Spinal cord (tissue), 10 donors: ENCODE data around the gene NUDT14. TPM values are rescaled to one million over a fixed set of nuclear protein-coding genes. Genes with fewer than 3 reads are reported as not detected.

Experiments used
- DNase-seq, 6 donors: peaks; one replicate each; pipeline versions ENCODE4 v3.0.0 to v3.0.0-alpha.2; 2013 to 2015; ENCODE audit warnings: low spot score in 6 of 6, low read depth in 4 of 6
- H3K27ac ChIP-seq: one replicate; pipeline ENCODE4 v1.5.1; 2013; ENCODE audit warnings: low read depth, low read length, control low read depth
- H3K27me3 ChIP-seq: one replicate; pipeline ENCODE4 v1.6.1; 2013; ENCODE audit warnings: low read length; ENCODE audit not compliant: control insufficient read depth, insufficient read depth
- H3K36me3 ChIP-seq: one replicate; pipeline ENCODE4 v1.6.1; 2013; ENCODE audit warnings: low read length; ENCODE audit not compliant: control insufficient read depth, insufficient read depth
- H3K4me1 ChIP-seq: one replicate; pipeline ENCODE4 v1.6.1; 2013; ENCODE audit warnings: low read length; ENCODE audit not compliant: control insufficient read depth, insufficient read depth
- H3K4me3 ChIP-seq: one replicate; pipeline ENCODE4 v1.5.1; 2013; ENCODE audit warnings: low read depth, low read length, control low read depth
- H3K9me3 ChIP-seq: one replicate; pipeline ENCODE4 v1.6.1; 2013; ENCODE audit warnings: low read length; ENCODE audit not compliant: control insufficient read depth, insufficient read depth
- WGBS: methylation state at CpG from one replicate; pipeline ENCODE4 v1.1.5; 2013; ENCODE audit warnings: missing lambda C conversion rate; ENCODE audit not compliant: insufficient coverage; 5-methylcytosine and 5-hydroxymethylcytosine counted together
- long read RNA-seq, 4 donors: transcript quantifications; one replicate each; lab custom pipeline, GENCODE V29; 2026
- polyA plus RNA-seq, 2 donors: library from polyadenylated mRNA; unstranded; fragments of 120-200 nt; gene quantifications; one replicate each; pipeline ENCODE4 v1.2.1, GENCODE V29; 2013; ENCODE audit not compliant: insufficient read length in 2 of 2
- total RNA-seq, 2 donors: library from RNA; depleted of rRNA in 1 of 2; stranded (reverse); fragments of 120-200 nt in 1 of 2; fragments of >200 nt in 1 of 2; gene quantifications; one replicate each; pipeline versions ENCODE4 v1.2.3 to v1.2.4, GENCODE V29; 2013 to 2014
- donor health status: healthy.

NUDT14 gene
- total RNA-seq: 10 to 100 TPM; 10.3 to 55.0 TPM
- 10 to 100 TPM; 34.5 to 37.5 TPM for polyA plus RNA-seq
- long read RNA-seq, donor 1, transcript NUDT14-202 (5 exons, 845 nt): major isoform, 16 of 19 reads
- long read RNA-seq, donor 1, partial matches to known transcripts: 0 of 19 reads
- long read RNA-seq, donor 1, other reads (novel, unspliced or antisense): 0 of 19 reads
- long read RNA-seq, donor 2, transcript NUDT14-202 (5 exons, 845 nt): major isoform, 10 of 10 reads
- long read RNA-seq, donor 2, partial matches to known transcripts: 0 of 10 reads
- long read RNA-seq, donor 2, other reads (novel, unspliced or antisense): 0 of 10 reads
- long read RNA-seq, donor 3, partial matches to known transcripts: 0 of 5 reads
- long read RNA-seq, donor 3, other reads (novel, unspliced or antisense): 0 of 5 reads
- long read RNA-seq, donor 4, transcript NUDT14-202 (5 exons, 845 nt): major isoform, 27 of 41 reads
- long read RNA-seq, donor 4, partial matches to known transcripts: 12 of 41 reads
- long read RNA-seq, donor 4, other reads (novel, unspliced or antisense): 0 of 41 reads

- peaks cover 29% of the 10 kb centered on the region for H3K36me3 ChIP-seq
- H3K9me3 ChIP-seq: no peaks in the 10 kb centered on the region
- no peaks in the 10 kb centered on the region for H3K27me3 ChIP-seq
- H3K27ac ChIP-seq: no peak within 1 kb of the TSS
- peak in 2 of 6 donors; percentile 77 to 86 for DNase-seq
- WGBS: under 1% methylated on average over 89 of the region's 106 CpGs
- peaks cover 36% of the 10 kb centered on the region for H3K4me1 ChIP-seq
- peak within 1 kb of the TSS; percentile 27 for H3K4me3 ChIP-seq
These were observed at the start of gene NUDT14 for GRCh38 chr14:105180592-105181548. Gene NUDT14 (minus strand): TSS chr14:105181312. CDS start chr14:105181209, 103 bp downstream.

GRCh38 chr14:105229099-105229655 lies 48.1 kb upstream of the NUDT14 start:
- no peak overlapping the region for H3K4me3 ChIP-seq
- no peaks in the 10 kb centered on the region for H3K9me3 ChIP-seq
- no peak for DNase-seq
- peaks cover 9% of the 10 kb centered on the region for H3K4me1 ChIP-seq
- no peaks in the 10 kb centered on the region for H3K27me3 ChIP-seq
- peaks cover 49% of the 10 kb centered on the region for H3K36me3 ChIP-seq
- 93% methylated on average over 12 of the region's 18 CpGs for WGBS
- H3K27ac ChIP-seq: no peak overlapping the region

GRCh38 chr14:105228562-105228961 lies 47.5 kb upstream of the NUDT14 start:
- DNase-seq: peak in 1 of 6 donors; percentile 34
- Histone ChIP-seq H3K4me1 (peaks cover 9% of the 10 kb centered on the region), H3K27me3 (no peaks in the 10 kb centered on the region), H3K27ac (no peak overlapping the region), H3K4me3 (no peak overlapping the region), H3K36me3 (peaks cover 53% of the 10 kb centered on the region), H3K9me3 (no peaks in the 10 kb centered on the region)
- WGBS: 65% methylated on average over 16 of the region's 17 CpGs

- H3K9me3 ChIP-seq: no peaks in the 10 kb centered on the region
- H3K27me3 ChIP-seq: no peaks in the 10 kb centered on the region
- WGBS: 92% methylated on average over 11 of the region's 14 CpGs
- no peak overlapping the region for H3K4me3 ChIP-seq
- peaks cover 61% of the 10 kb centered on the region for H3K36me3 ChIP-seq
- DNase-seq: no peak
- H3K27ac ChIP-seq: no peak overlapping the region
- H3K4me1 ChIP-seq: peaks cover 9% of the 10 kb centered on the region
These were observed 46.2 kb upstream of the NUDT14 start for GRCh38 chr14:105227346-105227745.

GRCh38 chr14:105226198-105226597 lies 45.1 kb upstream of the NUDT14 start:
- no peaks in the 10 kb centered on the region for H3K27me3 ChIP-seq
- H3K27ac ChIP-seq: no peak overlapping the region
- H3K4me1 ChIP-seq: peaks cover 9% of the 10 kb centered on the region
- peaks cover 69% of the 10 kb centered on the region for H3K36me3 ChIP-seq
- WGBS: 98% methylated on average over 10 of the region's 10 CpGs
- no peaks in the 10 kb centered on the region for H3K9me3 ChIP-seq
- DNase-seq: no peak
- H3K4me3 ChIP-seq: no peak overlapping the region

- no peak overlapping the region for H3K4me3 ChIP-seq
- DNase-seq: no peak
- no peaks in the 10 kb centered on the region for H3K27me3 ChIP-seq
- peaks cover 9% of the 10 kb centered on the region for H3K4me1 ChIP-seq
- H3K36me3 ChIP-seq: peaks cover 81% of the 10 kb centered on the region
- H3K27ac ChIP-seq: no peak overlapping the region
- H3K9me3 ChIP-seq: no peaks in the 10 kb centered on the region
- 90% methylated on average over 8 of the region's 11 CpGs for WGBS
These were observed 43.9 kb upstream of the NUDT14 start for GRCh38 chr14:105224845-105225570.

GRCh38 chr14:105223770-105224544 lies 42.8 kb upstream of the NUDT14 start:
- Histone ChIP-seq H3K4me1 (peaks cover 6% of the 10 kb centered on the region), H3K9me3 (no peaks in the 10 kb centered on the region), H3K36me3 (peaks cover 86% of the 10 kb centered on the region), H3K27ac (no peak overlapping the region), H3K4me3 (no peak overlapping the region), H3K27me3 (no peaks in the 10 kb centered on the region)
- 95% methylated on average over 11 of the region's 15 CpGs for WGBS
- DNase-seq: no peak

DNA sequence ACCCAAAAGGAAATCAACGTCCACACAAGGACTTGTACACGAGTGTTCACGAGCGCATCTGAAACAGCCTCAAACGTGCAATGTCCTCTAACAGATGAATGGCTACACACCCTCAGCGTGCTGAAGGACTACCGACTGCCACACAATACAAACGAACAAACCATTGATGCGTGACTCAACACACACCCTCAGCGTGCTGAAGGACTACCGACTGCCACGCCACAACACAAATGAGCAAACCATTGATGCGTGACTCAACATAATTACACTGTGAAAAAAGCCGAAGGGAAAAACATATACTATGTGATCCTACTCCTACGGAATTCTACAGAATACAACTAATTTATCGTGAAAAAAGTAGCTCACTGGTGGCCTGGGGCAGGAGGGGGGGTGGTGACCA lies 42.1 kb upstream of the NUDT14 start:
- H3K4me1 ChIP-seq: no peaks in the 10 kb centered on the region
- no peaks in the 10 kb centered on the region for H3K9me3 ChIP-seq
- WGBS: 87% methylated on average over 12 of the region's 16 CpGs
- no peaks in the 10 kb centered on the region for H3K27me3 ChIP-seq
- H3K4me3 ChIP-seq: no peak overlapping the region
- DNase-seq: peak in 1 of 6 donors; percentile 20
- no peak overlapping the region for H3K27ac ChIP-seq
- H3K36me3 ChIP-seq: peaks cover 87% of the 10 kb centered on the region
